GM10266 (cell line): ENCODE results near the gene CLHC1.
A peak's percentile ranks its signal among the peaks of the same experiment; 100 is the strongest.

ENCODE experiments used
- DNase-seq: peaks from one replicate; pipeline ENCODE4 v3.0.0; 2012; ENCODE audit errors: extremely low spot score
- TF ChIP-seq, protein P1 (sequence below): IDR thresholded peaks from 2 replicates; pipeline ENCODE4 v1.5.1; 2012; ENCODE audit warnings: mild to moderate bottlenecking, low read depth; ENCODE audit not compliant: control insufficient read depth, insufficient read depth; ENCODE audit errors: missing control alignments

The CLHC1 gene

DNA sequence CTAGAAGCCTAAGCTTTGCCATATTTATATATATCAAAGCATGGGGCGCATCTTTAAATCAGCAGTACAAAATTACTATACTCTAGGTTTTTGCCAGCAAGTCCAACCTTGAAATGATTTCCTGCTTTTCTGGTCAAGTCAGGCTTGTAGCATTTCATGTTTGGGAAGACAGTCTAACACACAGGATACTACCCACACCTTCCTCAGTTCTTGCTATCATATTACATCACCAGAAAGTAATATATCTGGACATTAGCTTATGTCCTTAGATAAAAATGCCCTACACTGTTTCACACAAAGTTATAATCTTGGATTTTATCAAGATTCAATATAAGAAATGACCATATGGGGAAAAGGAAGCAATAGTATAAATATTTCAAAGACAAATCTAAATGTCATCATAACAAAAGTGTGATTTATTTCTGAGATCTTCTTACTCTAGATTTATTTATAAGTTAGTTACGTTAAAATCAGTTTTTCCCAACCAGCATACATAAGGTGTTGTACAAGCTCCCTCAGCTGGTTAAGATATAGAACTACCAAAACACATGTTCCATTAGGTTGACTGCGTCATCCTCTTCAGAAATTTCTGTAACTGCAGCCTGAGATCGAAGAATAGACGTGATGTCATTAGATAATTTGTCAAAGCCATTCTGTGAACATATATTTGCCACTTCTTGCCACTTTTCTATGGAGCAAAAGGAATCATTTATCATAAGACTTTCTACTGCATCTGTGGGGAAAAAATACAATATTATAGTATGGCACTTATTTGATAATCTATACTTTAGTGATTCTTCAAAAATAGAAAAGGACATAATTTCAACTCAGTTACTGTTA lies 56.6 kb downstream of the CLHC1 start:
- TF ChIP-seq, protein P1, sequence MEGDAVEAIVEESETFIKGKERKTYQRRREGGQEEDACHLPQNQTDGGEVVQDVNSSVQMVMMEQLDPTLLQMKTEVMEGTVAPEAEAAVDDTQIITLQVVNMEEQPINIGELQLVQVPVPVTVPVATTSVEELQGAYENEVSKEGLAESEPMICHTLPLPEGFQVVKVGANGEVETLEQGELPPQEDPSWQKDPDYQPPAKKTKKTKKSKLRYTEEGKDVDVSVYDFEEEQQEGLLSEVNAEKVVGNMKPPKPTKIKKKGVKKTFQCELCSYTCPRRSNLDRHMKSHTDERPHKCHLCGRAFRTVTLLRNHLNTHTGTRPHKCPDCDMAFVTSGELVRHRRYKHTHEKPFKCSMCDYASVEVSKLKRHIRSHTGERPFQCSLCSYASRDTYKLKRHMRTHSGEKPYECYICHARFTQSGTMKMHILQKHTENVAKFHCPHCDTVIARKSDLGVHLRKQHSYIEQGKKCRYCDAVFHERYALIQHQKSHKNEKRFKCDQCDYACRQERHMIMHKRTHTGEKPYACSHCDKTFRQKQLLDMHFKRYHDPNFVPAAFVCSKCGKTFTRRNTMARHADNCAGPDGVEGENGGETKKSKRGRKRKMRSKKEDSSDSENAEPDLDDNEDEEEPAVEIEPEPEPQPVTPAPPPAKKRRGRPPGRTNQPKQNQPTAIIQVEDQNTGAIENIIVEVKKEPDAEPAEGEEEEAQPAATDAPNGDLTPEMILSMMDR = peak; percentile 45
- peak; percentile 54 for DNase-seq

DNA sequence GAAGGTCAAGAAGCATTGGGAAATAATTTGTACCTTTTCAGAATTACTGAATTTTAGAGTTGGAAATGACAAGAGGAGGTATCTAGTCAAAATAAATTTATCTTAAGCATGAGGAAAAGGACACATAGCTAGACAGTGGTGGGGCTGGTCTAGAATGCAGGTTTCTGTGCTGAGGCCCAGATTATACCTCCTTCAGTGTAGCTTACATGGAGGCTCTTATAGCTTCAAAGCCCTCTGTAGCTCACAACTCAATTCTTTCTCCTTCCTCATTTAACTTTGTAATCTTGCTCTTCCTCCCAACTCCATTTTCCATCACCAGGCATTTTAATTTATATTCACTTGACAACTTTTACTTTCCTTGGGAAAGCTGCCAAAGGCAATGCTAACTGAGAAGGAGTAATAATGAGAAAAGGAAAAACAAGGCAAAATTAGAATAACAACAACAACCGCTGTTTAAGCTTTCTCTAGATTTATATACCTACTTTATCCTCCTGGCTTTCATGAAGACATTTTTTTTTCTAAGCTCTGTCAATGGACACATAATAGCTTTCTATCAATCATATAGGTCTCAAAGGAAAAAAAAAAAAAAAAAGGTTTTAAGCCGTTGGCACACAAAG lies 58.5 kb downstream of the CLHC1 start:
- no peak for DNase-seq
- TF ChIP-seq, protein P1 = no peak

DNA sequence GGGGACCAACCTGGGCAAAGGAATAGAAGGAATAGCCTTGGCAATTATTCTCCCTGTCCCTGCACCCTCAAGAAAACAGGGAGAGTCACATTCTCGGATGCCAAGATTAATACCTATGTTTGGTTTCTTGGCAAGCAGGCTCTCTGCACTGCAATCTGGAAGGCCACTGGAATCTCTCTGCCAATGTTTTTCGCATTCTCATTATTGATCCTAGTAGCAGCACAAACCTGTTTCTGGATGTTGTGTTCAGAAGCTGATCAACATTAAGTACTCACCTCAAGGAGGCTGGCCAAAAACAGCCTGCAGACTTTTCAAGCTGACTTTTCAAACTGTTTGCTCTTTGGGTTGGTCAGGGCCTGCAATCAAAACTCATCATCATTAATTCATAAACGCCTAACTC lies 62.2 kb downstream of the CLHC1 start:
- TF ChIP-seq, protein P1 = no peak

DNA sequence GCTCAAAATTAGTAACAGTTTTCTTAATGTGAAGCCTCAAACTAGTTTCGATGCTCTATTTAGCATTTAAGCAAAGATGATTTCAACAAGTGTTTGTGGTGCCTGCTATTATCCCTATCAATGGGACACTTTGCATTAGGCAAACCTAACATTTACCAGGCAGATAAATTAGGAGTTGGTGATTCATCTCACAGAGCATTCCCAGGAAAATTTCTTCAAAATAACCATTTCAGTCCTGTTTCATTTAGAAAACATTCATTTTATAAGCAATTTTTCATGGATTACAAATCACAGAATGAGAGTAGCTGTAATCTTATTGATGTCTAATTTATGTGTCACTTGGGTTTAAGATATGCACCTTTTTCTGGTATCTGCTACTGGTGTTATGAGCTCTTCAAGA lies 62.7 kb downstream of the CLHC1 start:
- TF ChIP-seq, protein P1 = no peak
- DNase-seq = no peak

More for the DNA sequence above, 62.2 kb downstream of the CLHC1 start:
- DNase-seq = no peak

DNA sequence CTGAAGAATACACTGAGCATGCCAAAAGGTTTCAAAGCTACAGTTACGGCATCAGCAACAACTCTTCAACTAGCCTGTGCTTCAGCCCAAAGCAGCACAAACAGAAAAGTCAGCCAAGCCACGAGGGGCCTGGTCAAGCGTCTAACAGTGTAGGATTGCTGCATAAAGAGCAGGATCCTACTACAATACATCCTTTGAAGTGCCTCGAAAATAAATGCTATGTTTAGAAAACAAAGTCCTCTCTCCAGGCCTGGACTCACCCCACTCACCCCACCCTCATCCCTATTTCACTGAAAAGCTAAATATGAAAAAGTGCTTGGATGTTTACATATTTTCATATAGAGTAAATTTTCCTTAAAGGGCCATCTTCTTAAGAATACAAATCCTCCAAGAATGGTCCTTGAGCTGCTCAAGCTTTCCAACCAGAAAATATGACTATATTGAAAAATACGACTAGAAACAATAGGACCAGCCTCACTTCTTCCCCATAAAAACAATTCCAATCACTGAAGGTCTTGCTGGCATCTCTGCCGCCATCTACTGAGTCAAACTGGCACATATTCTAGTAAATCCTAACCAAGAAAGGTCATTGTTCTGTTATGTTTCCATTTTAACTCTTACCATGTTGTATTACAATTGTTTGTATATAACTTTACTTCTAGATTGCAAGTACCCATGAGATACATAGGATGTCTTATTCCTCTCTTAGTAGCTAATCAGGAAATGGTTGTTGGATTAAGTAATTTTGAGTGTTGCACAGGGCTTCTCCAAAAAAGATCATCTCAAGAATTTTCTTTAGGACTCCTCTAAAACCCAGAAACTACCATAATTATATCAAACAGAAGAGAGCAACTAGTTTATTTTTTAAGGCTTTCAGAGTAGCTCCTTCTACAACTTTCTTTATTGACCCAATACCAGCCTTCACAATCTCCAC lies 63.6 kb downstream of the CLHC1 start:
- DNase-seq = peak; percentile 32
- TF ChIP-seq, protein P1 = peak; percentile 67

DNA sequence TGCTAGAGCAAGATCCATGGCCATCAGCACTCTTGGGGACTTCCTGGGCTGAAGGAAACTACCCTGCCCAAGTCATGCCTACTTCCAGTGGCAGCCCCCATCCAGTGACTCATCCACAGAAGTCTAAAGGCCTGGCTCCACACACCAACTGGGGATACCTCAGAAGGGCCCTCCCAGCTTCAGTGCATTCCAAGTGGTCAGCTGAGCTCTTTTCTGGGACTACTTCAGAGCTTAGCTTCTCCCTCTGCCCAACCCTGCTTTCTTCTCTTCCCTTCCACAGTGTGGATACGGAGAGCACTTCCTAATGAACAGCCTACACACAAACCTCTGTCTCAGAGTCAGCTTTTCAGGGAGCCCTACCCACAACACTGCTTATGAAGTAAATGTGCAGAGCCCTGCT lies 66.5 kb downstream of the CLHC1 start:
- no peak for DNase-seq
- TF ChIP-seq, protein P1 = no peak
